Measurements from ENCODE around the gene GJC3.

DNA sequence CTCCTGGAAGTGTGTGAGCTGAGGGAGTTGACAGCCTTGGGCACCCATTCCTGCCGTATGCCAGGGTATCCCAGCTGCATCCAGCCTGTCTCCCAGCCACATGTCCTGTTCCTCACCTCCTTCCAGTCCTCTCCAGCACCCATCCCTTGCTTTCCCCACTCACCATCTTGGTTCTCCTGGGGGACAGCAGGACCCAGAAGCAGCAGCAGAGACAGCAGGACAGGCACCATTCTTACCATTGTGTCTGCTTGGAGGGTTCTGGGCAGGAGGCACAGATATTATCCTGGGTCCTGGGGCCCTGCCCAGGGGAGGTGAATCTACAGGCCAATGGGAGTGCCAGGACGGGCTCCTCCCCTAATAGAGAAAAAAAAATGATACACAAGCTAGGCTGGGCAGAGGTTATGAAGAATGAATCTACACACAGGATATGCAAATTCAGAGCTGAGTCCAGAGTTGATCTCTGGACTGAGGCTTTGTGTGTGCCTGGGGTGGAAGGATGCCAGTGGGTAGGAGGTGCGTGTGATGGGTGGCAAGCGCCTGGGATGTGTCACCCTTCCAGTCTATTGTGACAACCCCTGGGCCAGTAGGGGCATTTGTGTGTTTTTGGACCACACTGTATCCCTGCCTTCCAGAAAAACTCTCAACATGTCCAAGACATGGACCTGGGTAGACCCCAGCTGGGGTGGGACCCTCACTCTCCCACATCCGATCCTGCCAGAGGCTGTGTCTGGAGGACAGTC, 46.5 kb upstream of the GJC3 start, which contains the start of gene AZGP1:
- TF ChIP-seq CTCF (IDR thresholded peaks at IDR 0.05) (no peak), POLR2A (IDR thresholded peaks at IDR 0.05) (no peak), POLR2AphosphoS5 (IDR thresholded peaks at IDR 0.05) (no peak), EP300 (IDR thresholded peaks at IDR 0.05) (no peak)
